Parathyroid adenoma (tissue), 2 donors: ENCODE results near the gene SGSH.

ENCODE experiments used
- H2AFZ ChIP-seq: fragments of 300-600 bp; sonication (generic); one replicate; pipeline ENCODE4 v1.7.0; 2017; ENCODE audit warnings: antibody characterized with exemption, mild to moderate bottlenecking
- H3K27ac ChIP-seq: fragments of 300-600 bp; sonication (generic); one replicate; pipeline ENCODE4 v1.7.0; 2017
- H3K27me3 ChIP-seq: fragments of 300-600 bp; sonication (generic); one replicate; pipeline ENCODE4 v1.7.0; 2017; ENCODE audit warnings: low read length; ENCODE audit not compliant: control insufficient read depth, insufficient read depth
- H3K36me3 ChIP-seq: fragments of 300-600 bp; sonication (generic); one replicate; pipeline ENCODE4 v1.7.0; 2017; ENCODE audit warnings: low read length; ENCODE audit not compliant: control insufficient read depth, insufficient read depth
- H3K4me1 ChIP-seq: fragments of 300-600 bp; sonication (generic); one replicate; pipeline ENCODE4 v1.7.0; 2017; ENCODE audit warnings: control low read depth
- H3K4me2 ChIP-seq: fragments of 300-600 bp; sonication (generic); one replicate; pipeline ENCODE4 v1.7.0; 2017; ENCODE audit warnings: low read length
- H3K4me3 ChIP-seq: fragments of 300-600 bp; sonication (generic); one replicate; pipeline ENCODE4 v1.7.0; 2017; ENCODE audit warnings: low read depth, low read length
- H3K79me2 ChIP-seq: fragments of 300-600 bp; sonication (generic); one replicate; pipeline ENCODE4 v1.7.0; 2017; ENCODE audit warnings: control low read depth
- H3K9ac ChIP-seq: fragments of 300-600 bp; sonication (generic); one replicate; pipeline ENCODE4 v1.7.0; 2017; ENCODE audit warnings: mild to moderate bottlenecking
- H3K9me3 ChIP-seq: fragments of 300-600 bp; sonication (generic); one replicate; pipeline ENCODE4 v1.7.0; 2017; ENCODE audit warnings: low read length; ENCODE audit not compliant: control insufficient read depth
- TF ChIP-seq, protein P1 (sequence below): fragments of 300-600 bp; sonication (generic); IDR thresholded peaks from one replicate; pipeline ENCODE4 v1.7.0; 2017; ENCODE audit warnings: antibody characterized with exemption, mild to moderate bottlenecking
- donor health status: primary hyperparathyroidism.

The SGSH gene

DNA sequence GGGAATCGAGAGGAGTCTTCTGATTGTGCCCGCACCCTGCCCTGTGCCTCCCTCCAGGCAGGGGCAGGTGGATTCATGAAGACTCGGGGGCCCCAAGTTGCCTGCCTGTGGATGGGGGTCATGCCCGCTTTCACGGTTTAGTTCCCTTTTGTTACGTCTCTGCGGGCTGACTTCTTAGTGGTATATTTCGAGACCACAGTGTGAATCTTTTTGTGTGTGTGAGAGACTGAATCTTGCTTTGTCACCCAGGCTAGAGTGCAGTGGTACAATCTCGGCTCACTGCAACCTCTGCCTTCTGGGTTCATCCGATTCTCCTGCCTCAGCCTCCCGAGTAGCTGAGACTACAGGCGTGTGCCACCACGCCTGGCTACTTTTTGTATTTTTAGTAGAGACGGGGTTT lies 22.4 kb upstream of the SGSH start:
- H3K36me3 ChIP-seq: no peaks in the 10 kb centered on the region
- H3K4me1 ChIP-seq: no peaks in the 10 kb centered on the region
- H3K9me3 ChIP-seq: no peaks in the 10 kb centered on the region

DNA sequence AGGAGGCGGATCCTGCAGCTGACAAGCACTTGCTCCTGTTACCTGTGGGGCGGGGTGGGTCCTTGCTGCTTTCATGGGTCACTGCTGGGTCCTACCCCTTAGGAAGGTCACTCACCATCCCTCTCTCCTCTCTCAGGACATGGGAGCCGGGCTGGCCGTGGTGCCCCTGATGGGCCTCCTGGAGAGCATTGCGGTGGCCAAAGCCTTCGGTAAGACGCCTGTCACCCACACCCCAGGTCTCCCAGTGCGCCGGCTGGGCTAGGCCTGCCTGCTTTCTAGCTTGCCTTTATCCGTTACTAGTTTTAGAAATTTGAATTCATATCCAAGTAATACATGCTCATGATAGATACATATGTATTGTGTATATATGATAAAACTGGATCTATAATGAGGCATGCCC lies 17.3 kb upstream of the SGSH start:
- H3K4me2 ChIP-seq: no peak overlapping the region
- H3K4me3 ChIP-seq: no peak overlapping the region
- H3K4me1 ChIP-seq: no peaks in the 10 kb centered on the region
- no peak overlapping the region for H3K9ac ChIP-seq
- H3K36me3 ChIP-seq: no peaks in the 10 kb centered on the region
- no peaks in the 10 kb centered on the region for H3K27me3 ChIP-seq
- no peak overlapping the region for H3K27ac ChIP-seq
- H3K9me3 ChIP-seq: no peaks in the 10 kb centered on the region
- H3K79me2 ChIP-seq: peaks cover 3% of the 10 kb centered on the region
- H2AFZ ChIP-seq: no peak overlapping the region
- TF ChIP-seq, protein P1, sequence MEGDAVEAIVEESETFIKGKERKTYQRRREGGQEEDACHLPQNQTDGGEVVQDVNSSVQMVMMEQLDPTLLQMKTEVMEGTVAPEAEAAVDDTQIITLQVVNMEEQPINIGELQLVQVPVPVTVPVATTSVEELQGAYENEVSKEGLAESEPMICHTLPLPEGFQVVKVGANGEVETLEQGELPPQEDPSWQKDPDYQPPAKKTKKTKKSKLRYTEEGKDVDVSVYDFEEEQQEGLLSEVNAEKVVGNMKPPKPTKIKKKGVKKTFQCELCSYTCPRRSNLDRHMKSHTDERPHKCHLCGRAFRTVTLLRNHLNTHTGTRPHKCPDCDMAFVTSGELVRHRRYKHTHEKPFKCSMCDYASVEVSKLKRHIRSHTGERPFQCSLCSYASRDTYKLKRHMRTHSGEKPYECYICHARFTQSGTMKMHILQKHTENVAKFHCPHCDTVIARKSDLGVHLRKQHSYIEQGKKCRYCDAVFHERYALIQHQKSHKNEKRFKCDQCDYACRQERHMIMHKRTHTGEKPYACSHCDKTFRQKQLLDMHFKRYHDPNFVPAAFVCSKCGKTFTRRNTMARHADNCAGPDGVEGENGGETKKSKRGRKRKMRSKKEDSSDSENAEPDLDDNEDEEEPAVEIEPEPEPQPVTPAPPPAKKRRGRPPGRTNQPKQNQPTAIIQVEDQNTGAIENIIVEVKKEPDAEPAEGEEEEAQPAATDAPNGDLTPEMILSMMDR: no peak

More for the DNA sequence above, 22.4 kb upstream of the SGSH start:
- Histone ChIP-seq H3K27ac (no peak overlapping the region), H3K9ac (no peak overlapping the region), H3K27me3 (no peaks in the 10 kb centered on the region), H3K4me2 (no peak overlapping the region), H3K4me3 (no peak overlapping the region), H3K79me2 (peaks cover 3% of the 10 kb centered on the region), H2AFZ (no peak overlapping the region)
- TF ChIP-seq, protein P1: no peak

DNA sequence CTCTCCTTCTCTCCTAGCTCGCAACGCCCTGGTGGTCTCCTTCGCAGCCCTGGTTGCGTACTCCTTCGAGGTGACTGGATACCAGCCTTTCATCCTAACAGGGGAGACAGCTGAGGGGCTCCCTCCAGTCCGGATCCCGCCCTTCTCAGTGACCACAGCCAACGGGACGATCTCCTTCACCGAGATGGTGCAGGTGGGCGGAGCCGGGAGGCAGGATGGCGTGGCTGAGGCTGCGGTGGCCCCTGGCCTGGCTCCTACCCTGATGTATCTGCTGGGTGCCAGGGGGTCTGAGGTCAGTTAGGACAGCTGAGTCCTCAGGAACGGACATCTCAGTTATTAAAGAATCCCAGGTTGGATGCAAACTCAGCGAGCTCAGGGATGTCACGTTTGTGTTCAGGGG lies 16.8 kb upstream of the SGSH start:
- H3K4me3 ChIP-seq: no peak overlapping the region
- H3K4me1 ChIP-seq: no peaks in the 10 kb centered on the region
- H3K79me2 ChIP-seq: peaks cover 3% of the 10 kb centered on the region
- no peak overlapping the region for H3K9ac ChIP-seq
- H3K27me3 ChIP-seq: no peaks in the 10 kb centered on the region
- H3K27ac ChIP-seq: no peak overlapping the region
- H2AFZ ChIP-seq: no peak overlapping the region
- H3K9me3 ChIP-seq: no peaks in the 10 kb centered on the region
- H3K4me2 ChIP-seq: no peak overlapping the region
- no peaks in the 10 kb centered on the region for H3K36me3 ChIP-seq
- TF ChIP-seq, protein P1: no peak

DNA sequence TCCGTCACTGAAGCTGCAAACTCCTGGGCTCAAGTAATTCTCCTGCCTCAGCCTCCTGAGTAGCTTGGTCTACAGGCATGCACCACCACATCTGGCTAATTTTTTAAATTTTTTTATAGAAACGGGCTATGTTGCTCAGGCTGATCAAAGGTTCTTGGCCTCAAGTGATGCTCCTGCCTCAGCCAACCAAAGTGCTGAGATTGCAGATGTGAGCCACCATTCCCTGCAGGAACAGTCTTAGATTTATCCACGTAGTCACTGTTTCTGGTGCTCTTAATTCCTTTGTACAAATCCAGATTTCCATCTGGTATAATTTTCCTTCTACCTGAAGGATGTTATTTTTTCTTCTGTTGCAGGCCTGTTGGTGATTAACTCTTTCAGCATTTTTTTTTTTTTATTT lies 13.1 kb upstream of the SGSH start:
- TF ChIP-seq, protein P1: no peak
- H3K27ac ChIP-seq: no peak overlapping the region
- no peaks in the 10 kb centered on the region for H3K4me1 ChIP-seq
- H3K4me2 ChIP-seq: no peak overlapping the region
- H3K9ac ChIP-seq: no peak overlapping the region
- H3K4me3 ChIP-seq: no peak overlapping the region
- no peaks in the 10 kb centered on the region for H3K9me3 ChIP-seq
- H2AFZ ChIP-seq: no peak overlapping the region
- no peaks in the 10 kb centered on the region for H3K79me2 ChIP-seq
- no peaks in the 10 kb centered on the region for H3K36me3 ChIP-seq
- no peaks in the 10 kb centered on the region for H3K27me3 ChIP-seq

DNA sequence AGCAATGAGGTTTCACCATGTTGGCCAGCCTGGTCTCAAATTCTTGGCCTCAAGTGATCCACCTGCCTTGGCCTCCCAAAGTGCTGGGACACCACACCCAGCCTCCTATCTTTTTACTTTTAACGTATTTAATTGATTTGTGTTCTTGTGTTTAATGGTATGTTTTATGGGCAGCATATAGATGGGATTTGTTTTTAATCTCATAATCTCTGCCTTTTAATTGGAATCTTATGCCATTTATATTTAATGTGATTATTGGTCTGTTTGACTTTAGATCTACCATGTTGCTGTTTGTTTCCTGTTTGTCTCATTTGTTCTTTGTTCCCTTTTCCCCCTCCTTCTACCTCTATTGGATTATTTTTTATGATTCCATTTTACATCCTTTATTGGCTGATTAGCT lies 12.3 kb upstream of the SGSH start:
- Histone ChIP-seq H3K36me3 (no peaks in the 10 kb centered on the region), H3K9ac (no peak overlapping the region)

More for the DNA sequence above, 12.3 kb upstream of the SGSH start:
- no peaks in the 10 kb centered on the region for H3K79me2 ChIP-seq
- no peaks in the 10 kb centered on the region for H3K4me1 ChIP-seq
- H2AFZ ChIP-seq: no peak overlapping the region
- TF ChIP-seq, protein P1: no peak
- no peak overlapping the region for H3K4me2 ChIP-seq
- no peak overlapping the region for H3K4me3 ChIP-seq
- H3K27ac ChIP-seq: no peak overlapping the region
- H3K27me3 ChIP-seq: no peaks in the 10 kb centered on the region
- H3K9me3 ChIP-seq: no peaks in the 10 kb centered on the region
